Upper lobe of right lung (tissue), 1 donor: ENCODE results near the gene CHMP4B. TPM values are rescaled to one million over a fixed set of nuclear protein-coding genes. Genes with fewer than 3 reads are reported as not detected.
A peak's percentile ranks its signal among the peaks of the same experiment; 100 is the strongest.

Experiments
- ATAC-seq: fragments of 200-7000 bp; cut with Tn5 transposase; one replicate; pipeline ENCODE4 v1.9.1; 2020; ENCODE audit warnings: mild to moderate bottlenecking, moderate library complexity
- DNase-seq: peaks from one replicate; pipeline ENCODE4 v3.0.0-alpha.2; 2020
- H3K27ac ChIP-seq: fragments of 200-600 bp; one replicate; pipeline ENCODE4 v1.8.0; 2022
- H3K27me3 ChIP-seq: fragments of 200-600 bp; one replicate; pipeline ENCODE4 v1.8.0; 2022; ENCODE audit warnings: mild to moderate bottlenecking
- H3K36me3 ChIP-seq: fragments of 200-600 bp; one replicate; pipeline ENCODE4 v1.8.0; 2022
- H3K4me1 ChIP-seq: fragments of 200-600 bp; one replicate; pipeline ENCODE4 v1.8.0; 2022
- H3K4me3 ChIP-seq: fragments of 200-600 bp; one replicate; pipeline ENCODE4 v1.8.0; 2022; ENCODE audit warnings: mild to moderate bottlenecking
- H3K9me3 ChIP-seq: fragments of 200-600 bp; one replicate; pipeline ENCODE4 v1.8.0; 2022
- intact Hi-C: fragments of 100-400 bp; cut with DNase I; formaldehyde crosslinking; loops from one replicate; pipeline ENCODE4 v1.11.0; 2022
- total RNA-seq: library from RNA; stranded (reverse); fragmentation: NEBNext Ultra II Directional; extraction: Animal tissue kit (Norgen Biotek cat#: 25700); gene quantifications from one replicate; pipeline ENCODE4 v1.2.1, GENCODE V29; 2021
- TF ChIP-seq, protein P1 (sequence below): fragments of 200-600 bp; IDR thresholded peaks from one replicate; pipeline ENCODE4 v1.8.0; 2022; ENCODE audit warnings: antibody characterized with exemption
- donor health status: DM: no; HTN: yes; CAD: no; lungs with severe emphysema.

Gene CHMP4B
- total RNA-seq, 1 donor from 2014 or later, result 86.6 TPM

DNA sequence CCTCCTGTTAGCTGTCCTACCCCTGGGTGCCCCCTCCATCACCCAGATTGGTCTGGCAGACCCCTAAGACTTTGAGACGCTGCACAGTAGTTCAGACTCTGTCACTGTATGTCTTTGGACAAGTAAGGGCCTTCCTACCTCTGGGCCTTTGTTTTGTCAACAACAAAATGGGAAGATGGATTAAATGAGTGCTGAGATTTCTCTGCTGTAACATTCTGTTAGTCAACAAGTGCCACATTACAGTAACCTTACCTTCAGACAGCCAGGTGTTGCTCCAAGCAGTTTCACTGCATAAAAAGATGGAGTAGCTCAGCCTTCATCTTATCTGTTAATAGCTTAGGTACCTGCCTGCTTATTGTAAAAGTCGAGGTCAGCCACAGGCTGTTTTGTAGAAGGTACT lies 16.0 kb downstream of the CHMP4B start:
- Histone ChIP-seq H3K9me3 (no peaks in the 10 kb centered on the region), H3K4me1 (peaks cover 72% of the 10 kb centered on the region), H3K4me3 (no peak overlapping the region), H3K27ac (no peak overlapping the region), H3K36me3 (no peaks in the 10 kb centered on the region), H3K27me3 (no peaks in the 10 kb centered on the region)
- no peak for DNase-seq
- ATAC-seq, result no peak
- TF ChIP-seq, protein P1, sequence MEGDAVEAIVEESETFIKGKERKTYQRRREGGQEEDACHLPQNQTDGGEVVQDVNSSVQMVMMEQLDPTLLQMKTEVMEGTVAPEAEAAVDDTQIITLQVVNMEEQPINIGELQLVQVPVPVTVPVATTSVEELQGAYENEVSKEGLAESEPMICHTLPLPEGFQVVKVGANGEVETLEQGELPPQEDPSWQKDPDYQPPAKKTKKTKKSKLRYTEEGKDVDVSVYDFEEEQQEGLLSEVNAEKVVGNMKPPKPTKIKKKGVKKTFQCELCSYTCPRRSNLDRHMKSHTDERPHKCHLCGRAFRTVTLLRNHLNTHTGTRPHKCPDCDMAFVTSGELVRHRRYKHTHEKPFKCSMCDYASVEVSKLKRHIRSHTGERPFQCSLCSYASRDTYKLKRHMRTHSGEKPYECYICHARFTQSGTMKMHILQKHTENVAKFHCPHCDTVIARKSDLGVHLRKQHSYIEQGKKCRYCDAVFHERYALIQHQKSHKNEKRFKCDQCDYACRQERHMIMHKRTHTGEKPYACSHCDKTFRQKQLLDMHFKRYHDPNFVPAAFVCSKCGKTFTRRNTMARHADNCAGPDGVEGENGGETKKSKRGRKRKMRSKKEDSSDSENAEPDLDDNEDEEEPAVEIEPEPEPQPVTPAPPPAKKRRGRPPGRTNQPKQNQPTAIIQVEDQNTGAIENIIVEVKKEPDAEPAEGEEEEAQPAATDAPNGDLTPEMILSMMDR, result no peak
- intact Hi-C loops, result no loop called here

DNA sequence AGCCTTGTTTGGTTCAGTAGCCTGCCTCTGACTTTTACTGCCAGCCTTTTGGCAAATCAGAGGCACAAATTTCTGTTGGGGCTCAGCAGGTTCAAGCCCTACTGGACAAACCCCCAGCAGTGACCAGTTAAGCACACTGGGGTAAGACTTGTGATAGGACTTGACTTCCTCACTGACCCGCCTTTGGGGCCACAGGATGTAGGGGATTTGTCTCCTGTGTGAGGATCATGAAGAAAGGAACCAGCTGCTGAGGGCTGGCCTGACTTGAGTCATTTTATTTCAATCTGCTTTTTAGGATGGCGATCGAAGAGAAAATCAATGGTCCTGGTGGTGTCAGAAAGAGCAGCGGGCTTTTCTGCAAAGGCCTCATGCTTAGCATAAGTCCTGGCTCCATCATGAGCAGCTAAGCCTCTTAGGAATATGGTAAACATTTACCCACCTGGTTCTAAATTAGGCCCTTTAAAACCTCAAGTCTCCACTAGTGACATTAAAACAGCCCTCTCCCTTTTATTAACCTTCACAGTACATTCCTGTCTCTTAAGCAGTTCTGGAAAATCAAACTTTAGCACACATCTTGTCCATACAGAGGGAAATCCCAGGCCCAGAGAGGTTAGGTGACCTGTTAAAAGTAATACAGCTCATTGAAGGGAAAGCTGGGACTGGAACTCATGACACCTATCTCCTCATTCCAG lies 16.6 kb downstream of the CHMP4B start:
- Histone ChIP-seq H3K9me3 (no peaks in the 10 kb centered on the region), H3K27ac (peak overlapping the region; percentile 3), H3K4me3 (no peak overlapping the region), H3K36me3 (no peaks in the 10 kb centered on the region), H3K4me1 (peaks cover 79% of the 10 kb centered on the region), H3K27me3 (no peaks in the 10 kb centered on the region)
- ATAC-seq (no peak), DNase-seq (no peak)
- TF ChIP-seq, protein P1, result no peak
- intact Hi-C loops, result no loop called here

DNA sequence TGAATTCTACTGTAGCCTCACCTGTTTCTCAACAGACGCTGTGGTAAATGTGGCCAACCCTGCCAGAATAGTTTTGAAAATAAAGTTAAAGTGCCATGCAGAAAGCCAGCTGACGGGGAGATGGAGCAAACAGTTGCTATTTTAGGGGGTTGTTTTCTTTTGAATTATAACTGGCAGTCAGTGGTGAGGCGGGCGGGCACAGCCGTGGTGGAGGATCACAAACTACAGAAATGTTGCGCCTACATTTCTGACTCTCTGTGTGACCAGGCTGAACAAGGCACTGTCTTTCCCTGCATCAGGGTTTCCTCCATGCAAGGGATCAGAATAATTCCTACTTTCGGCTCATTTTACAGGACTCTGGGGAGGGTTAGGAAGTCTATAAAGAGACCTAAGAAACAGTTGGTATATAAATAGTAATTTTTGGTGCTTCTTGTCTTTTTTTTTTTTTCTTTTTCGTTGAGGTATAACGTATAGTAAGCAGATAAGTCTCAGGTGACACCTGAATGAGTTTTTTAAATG lies 17.2 kb downstream of the CHMP4B start:
- TF ChIP-seq, protein P1, result no peak
- no peaks in the 10 kb centered on the region for H3K27me3 ChIP-seq
- no peak overlapping the region for H3K4me3 ChIP-seq
- intact Hi-C loops, result no loop called here
- no peaks in the 10 kb centered on the region for H3K9me3 ChIP-seq
- DNase-seq (no peak), ATAC-seq (no peak)
- H3K36me3 ChIP-seq, result no peaks in the 10 kb centered on the region
- peak overlapping the region; percentile 3 for H3K27ac ChIP-seq
- H3K4me1 ChIP-seq, result peaks cover 85% of the 10 kb centered on the region

DNA sequence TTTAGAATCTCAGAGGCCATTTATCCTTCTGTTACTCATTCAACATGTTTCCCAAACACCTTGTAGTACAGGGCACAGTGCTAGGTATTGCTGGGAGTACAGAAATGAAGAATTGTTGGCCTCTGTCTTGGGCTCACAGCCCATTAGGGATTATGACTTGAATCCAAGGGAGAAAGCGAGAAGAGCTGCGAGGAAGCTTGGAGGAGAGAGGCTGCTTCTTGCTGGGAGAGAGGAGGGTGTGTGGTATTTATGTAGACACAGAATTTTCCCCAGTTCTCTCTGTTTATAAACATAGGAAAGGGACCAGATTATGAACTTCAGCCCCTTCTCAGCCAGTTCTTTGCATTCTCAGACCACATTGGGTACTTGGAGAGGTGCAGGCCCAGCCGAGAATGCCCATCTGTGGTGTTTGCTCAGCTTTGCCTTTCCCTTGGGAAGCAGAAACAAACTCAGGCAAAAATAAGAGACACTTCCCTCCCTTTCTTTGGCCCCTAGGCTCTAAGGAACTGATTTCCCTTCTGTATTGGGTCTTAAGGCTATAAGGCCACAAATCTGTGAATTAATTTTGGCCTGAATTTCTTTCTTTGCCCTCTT lies 17.9 kb downstream of the CHMP4B start:
- intact Hi-C loops, result no loop called here
- H3K27me3 ChIP-seq, result no peaks in the 10 kb centered on the region
- H3K4me3 ChIP-seq, result no peak overlapping the region
- H3K27ac ChIP-seq, result peak overlapping the region; percentile 51
- H3K36me3 ChIP-seq, result no peaks in the 10 kb centered on the region
- peaks cover 91% of the 10 kb centered on the region for H3K4me1 ChIP-seq
- ATAC-seq (no peak), DNase-seq (no peak)
- no peaks in the 10 kb centered on the region for H3K9me3 ChIP-seq
- TF ChIP-seq, protein P1, result no peak

DNA sequence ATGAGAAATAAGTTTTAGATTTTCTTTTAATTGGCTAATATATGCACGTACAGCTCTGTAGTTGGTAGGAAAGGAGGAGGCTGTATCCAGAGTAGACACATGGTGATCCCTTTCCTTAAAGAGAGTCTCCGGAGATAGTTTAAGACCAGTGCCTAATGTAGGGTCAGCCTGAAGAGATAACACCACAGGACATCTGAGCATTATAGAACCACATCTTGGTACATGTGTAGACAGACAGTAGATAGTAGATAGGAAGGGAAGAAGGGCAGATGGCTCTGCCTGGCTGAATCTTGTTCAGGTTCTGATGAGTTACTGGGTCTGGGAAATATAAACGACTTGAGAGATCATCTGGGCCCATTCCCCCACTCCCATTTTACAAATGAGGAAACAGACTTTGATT lies 18.5 kb downstream of the CHMP4B start:
- peaks cover 87% of the 10 kb centered on the region for H3K4me1 ChIP-seq
- H3K36me3 ChIP-seq, result no peaks in the 10 kb centered on the region
- H3K27me3 ChIP-seq, result no peaks in the 10 kb centered on the region
- no peaks in the 10 kb centered on the region for H3K9me3 ChIP-seq
- DNase-seq (no peak), ATAC-seq (no peak)
- intact Hi-C loops, result no loop called here
- peak overlapping the region; percentile 51 for H3K27ac ChIP-seq
- no peak overlapping the region for H3K4me3 ChIP-seq
- TF ChIP-seq, protein P1, result no peak
